SU-DHL-6 (cell line): Measurements from ENCODE around the gene BPIFB2.

Source experiments
- H2AFZ ChIP-seq: fragments of 200-600 bp; sonication (generic); 2 replicates; pipeline ENCODE4 v1.6.1; 2014; ENCODE audit warnings: low read depth, mild to moderate bottlenecking, moderate library complexity, mixed read lengths, antibody characterized with exemption, low read length; ENCODE audit not compliant: severe bottlenecking
- H3F3A ChIP-seq: fragments of 200-600 bp; shearing (Covaris generic); 2 replicates; pipeline ENCODE4 v1.6.0; 2016; ENCODE audit warnings: antibody characterized with exemption, mild to moderate bottlenecking; ENCODE audit not compliant: insufficient read depth
- H3K27ac ChIP-seq: fragments of 200-600 bp; sonication (generic); 2 replicates; pipeline ENCODE4 v1.5.1; 2016; ENCODE audit warnings: low read depth, mild to moderate bottlenecking, low read length, moderate library complexity, mixed read lengths
- H3K27me3 ChIP-seq: fragments of 200-600 bp; sonication (generic), shearing (Covaris generic); 2 replicates; pipeline ENCODE4 v1.6.0; 2014; ENCODE audit warnings: mild to moderate bottlenecking, low read length
- H3K36me3 ChIP-seq: fragments of 200-600 bp; sonication (generic); 2 replicates; pipeline ENCODE4 v1.6.1; 2014; ENCODE audit warnings: mild to moderate bottlenecking, low read length, mixed read lengths
- H3K4me2 ChIP-seq: fragments of 300-600, 200-600 bp; shearing (Covaris generic), sonication (generic); 2 replicates; pipeline ENCODE4 v1.6.0; 2014; ENCODE audit warnings: low read length, low read depth, mild to moderate bottlenecking; ENCODE audit not compliant: poor library complexity, severe bottlenecking
- H3K4me3 ChIP-seq: fragments of 200-600 bp; sonication (generic); 2 replicates; pipeline ENCODE4 v1.5.1; 2014; ENCODE audit warnings: antibody characterized with exemption, low read length, mild to moderate bottlenecking, mixed read lengths; ENCODE audit not compliant: insufficient read depth, poor library complexity, severe bottlenecking
- H3K79me2 ChIP-seq: fragments of 200-600 bp; sonication (generic); 2 replicates; pipeline ENCODE4 v1.6.1; 2014; ENCODE audit warnings: mild to moderate bottlenecking, low read length, moderate library complexity; ENCODE audit not compliant: insufficient read depth
- H3K9ac ChIP-seq: fragments of 200-600 bp; sonication (generic); 2 replicates; pipeline ENCODE4 v1.7.0; 2014; ENCODE audit warnings: mild to moderate bottlenecking, low read length
- H3K9me2 ChIP-seq: fragments of 200-600 bp; sonication (generic); replicated peaks from 2 replicates; pipeline ENCODE4 v1.6.1; 2014; ENCODE audit warnings: low read length; ENCODE audit not compliant: insufficient read depth
- H3K9me3 ChIP-seq: fragments of 200-600 bp; sonication (generic); 2 replicates; pipeline ENCODE4 v1.6.1; 2014; ENCODE audit warnings: low read length, mixed read lengths; ENCODE audit not compliant: insufficient read depth
- H4K20me1 ChIP-seq: fragments of 200-600 bp; sonication (generic); 2 replicates; pipeline ENCODE4 v1.6.1; 2014; ENCODE audit warnings: low read depth, mild to moderate bottlenecking, antibody characterized with exemption, low read length, moderate library complexity, mixed read lengths
- CTCF ChIP-seq: fragments of 200-600 bp; sonication (generic); IDR thresholded peaks from one replicate; pipeline ENCODE4 v1.5.1; 2017; ENCODE audit warnings: antibody characterized with exemption, mild to moderate bottlenecking, low read length, moderate library complexity; ENCODE audit not compliant: insufficient read depth, poor library complexity, severe bottlenecking
- EZH2phosphoT487 ChIP-seq: fragments of 200-600 bp; sonication (generic), shearing (Covaris generic); conservative IDR thresholded peaks from 2 replicates; pipeline ENCODE4 v1.6.1; 2018; ENCODE audit warnings: mild to moderate bottlenecking, antibody characterized with exemption, low read length, moderate library complexity, mixed read lengths

BPIFB2 gene

DNA sequence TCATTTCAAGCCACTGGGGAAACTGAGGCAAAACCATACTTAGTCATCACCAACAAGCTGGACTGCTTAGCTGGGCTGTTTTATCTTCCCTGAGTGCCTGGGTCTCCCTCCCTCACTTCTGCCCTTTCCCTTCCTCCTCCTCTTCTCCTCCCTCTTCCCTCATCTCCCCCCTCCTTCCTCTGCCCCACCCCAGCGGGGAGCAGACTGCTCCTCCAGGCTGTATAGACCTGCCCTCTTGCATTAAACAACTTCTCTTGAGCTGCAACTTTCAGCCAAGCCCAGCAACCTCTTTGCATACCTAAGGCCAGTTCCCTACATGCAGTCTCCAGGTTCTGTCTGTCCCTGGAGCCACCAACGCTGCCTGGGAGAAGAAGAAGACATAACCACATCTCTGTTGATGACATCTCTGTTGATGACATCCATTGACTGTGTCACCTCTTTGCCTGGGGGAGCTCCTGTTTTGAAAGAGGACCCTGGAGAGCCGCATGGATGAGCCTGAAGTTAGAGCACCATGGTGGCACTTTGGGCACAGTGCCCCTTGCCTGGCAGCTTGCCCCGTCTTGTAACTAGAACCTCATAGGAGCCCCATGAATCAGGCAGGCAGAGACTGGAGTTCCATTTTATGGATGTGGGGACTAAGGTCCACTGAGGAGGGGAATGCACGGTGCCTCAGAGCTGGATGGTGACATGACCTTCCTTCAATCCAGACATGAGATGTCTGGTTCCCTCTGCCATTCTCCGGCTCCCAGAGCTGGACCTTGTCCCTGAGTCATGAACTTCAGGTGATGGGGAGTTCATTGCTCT lies 16.1 kb downstream of the BPIFB2 start:
- Histone ChIP-seq H3F3A (no peaks in the 10 kb centered on the region), H3K27me3 (no peaks in the 10 kb centered on the region), H3K79me2 (no peaks in the 10 kb centered on the region), H3K4me2 (no peak overlapping the region), H3K9ac (no peak overlapping the region), H3K9me3 (no peaks in the 10 kb centered on the region), H3K9me2 (no peaks in the 10 kb centered on the region), H3K27ac (no peak overlapping the region), H4K20me1 (no peaks in the 10 kb centered on the region), H2AFZ (no peak overlapping the region), H3K36me3 (no peaks in the 10 kb centered on the region), H3K4me3 (no peak overlapping the region)
- TF ChIP-seq CTCF (no peak), EZH2phosphoT487 (no peak)

DNA sequence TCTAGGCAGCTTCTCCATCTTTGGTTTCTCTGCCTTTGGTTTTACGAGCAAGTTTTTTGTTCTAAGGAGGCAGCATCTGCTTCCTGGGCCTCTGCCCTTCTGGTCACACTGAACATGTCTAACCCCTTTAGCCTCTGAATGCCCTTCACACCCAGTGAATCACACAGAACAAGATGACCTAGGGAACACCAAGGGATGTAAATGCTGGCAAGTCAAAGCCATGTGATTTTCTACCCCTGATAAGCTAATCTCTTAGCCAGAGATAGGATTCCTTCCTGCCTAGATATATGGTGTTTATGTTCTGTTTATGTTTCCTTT lies 16.7 kb downstream of the BPIFB2 start:
- Histone ChIP-seq H3K27ac (no peak overlapping the region), H4K20me1 (no peaks in the 10 kb centered on the region), H3K79me2 (no peaks in the 10 kb centered on the region), H3K9ac (no peak overlapping the region), H3K9me2 (no peaks in the 10 kb centered on the region), H3K27me3 (no peaks in the 10 kb centered on the region), H3F3A (no peaks in the 10 kb centered on the region), H3K4me2 (no peak overlapping the region), H3K9me3 (no peaks in the 10 kb centered on the region), H3K36me3 (no peaks in the 10 kb centered on the region), H2AFZ (no peak overlapping the region), H3K4me3 (no peak overlapping the region)
- TF ChIP-seq CTCF: no peak

DNA sequence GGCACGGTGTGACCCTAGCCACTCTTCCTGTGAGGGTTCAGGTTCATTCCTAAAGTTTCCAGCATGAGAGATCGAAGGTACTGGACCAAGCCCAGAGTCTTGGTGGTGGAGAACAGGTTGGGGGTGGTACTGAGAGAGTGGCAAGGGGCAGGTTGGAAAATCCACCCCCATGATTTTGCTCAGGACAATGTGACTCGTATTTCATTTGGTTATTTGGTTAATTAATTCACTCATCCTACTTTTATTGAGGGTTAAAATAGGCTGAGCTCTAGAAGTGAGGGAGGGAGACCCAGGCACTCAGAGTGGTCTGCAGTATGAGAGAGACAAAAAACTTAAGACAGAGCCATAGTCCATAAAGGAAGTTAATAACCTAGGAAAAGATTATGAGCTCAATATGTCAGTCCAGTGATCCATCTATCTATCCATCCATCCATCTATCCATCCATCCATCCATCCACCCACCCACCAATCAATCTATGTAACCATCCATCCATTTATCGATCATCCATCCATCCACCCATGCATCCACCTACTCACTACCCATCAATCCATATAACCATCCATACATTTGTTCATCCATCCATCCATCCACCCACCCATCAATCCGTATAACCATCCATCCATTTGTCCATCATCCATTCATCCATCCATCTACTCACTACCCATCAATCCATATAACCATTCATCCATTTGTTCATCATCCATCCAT lies 17.3 kb downstream of the BPIFB2 start:
- Histone ChIP-seq H3K4me2 (no peak overlapping the region), H3K4me3 (no peak overlapping the region), H3K27me3 (no peaks in the 10 kb centered on the region), H3K9ac (no peak overlapping the region), H3K27ac (no peak overlapping the region), H3K9me3 (no peaks in the 10 kb centered on the region), H3F3A (no peaks in the 10 kb centered on the region), H3K9me2 (no peaks in the 10 kb centered on the region), H2AFZ (no peak overlapping the region), H3K36me3 (no peaks in the 10 kb centered on the region), H3K79me2 (no peaks in the 10 kb centered on the region), H4K20me1 (no peaks in the 10 kb centered on the region)
- TF ChIP-seq EZH2phosphoT487: no peak
- TF ChIP-seq CTCF: no peak
